Measurements from ENCODE around the gene NDFIP2.

NDFIP2 gene

DNA sequence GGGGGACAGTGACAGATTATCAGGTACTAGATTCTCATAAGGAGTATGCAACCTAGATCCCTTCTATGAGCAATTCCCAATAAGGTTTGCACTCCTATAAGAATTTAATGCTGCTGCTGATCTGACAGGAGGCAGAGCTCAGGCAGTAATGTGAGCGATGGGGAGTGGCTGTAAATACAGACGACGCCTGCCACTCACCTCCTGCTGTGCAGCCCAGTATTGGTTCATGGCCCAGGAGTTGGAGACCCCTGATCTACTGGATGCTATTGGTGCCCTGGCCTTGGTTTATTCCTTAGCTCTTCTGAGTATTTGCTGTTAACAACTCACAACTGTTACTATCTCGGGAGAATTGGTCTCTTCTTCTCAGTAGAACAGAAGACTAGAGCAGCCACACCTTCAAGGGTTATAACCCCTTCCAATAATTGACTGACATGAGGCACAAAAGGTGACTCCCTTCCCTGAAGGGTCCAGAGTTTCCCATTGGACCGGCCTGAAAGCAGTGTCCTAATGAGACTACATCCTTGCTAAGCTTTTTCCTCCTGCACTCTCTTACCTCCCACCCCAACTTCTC, 39.9 kb upstream of the NDFIP2 start:
- Histone ChIP-seq H3K27me3 (ENCODE audit: insufficient read depth, low read length, poor library complexity, severe bottlenecking) (no peaks in the 10 kb centered on the region), H3K4me3 (ENCODE audit: low read length, poor library complexity, severe bottlenecking) (no peak overlapping the region), H3K36me3 (ENCODE audit: insufficient read depth, low read length) (no peaks in the 10 kb centered on the region), H2AFZ (ENCODE audit: low read length) (no peak overlapping the region), H3K4me1 (ENCODE audit: insufficient read depth, low read length, poor library complexity, severe bottlenecking) (no peaks in the 10 kb centered on the region), H3K9me2 (replicated peaks; ENCODE audit: low read depth, low read length) (no peaks in the 10 kb centered on the region), H3K79me2 (ENCODE audit: insufficient read depth, low read length) (no peaks in the 10 kb centered on the region), H3K9me3 (ENCODE audit: insufficient read depth, low read depth, low read length) (no peaks in the 10 kb centered on the region), H3F3A (ENCODE audit: low read depth) (no peaks in the 10 kb centered on the region), H3K9ac (ENCODE audit: low read depth, low read length, poor library complexity, severe bottlenecking) (no peak overlapping the region), H4K20me1 (ENCODE audit: insufficient read depth, low read length, poor library complexity, severe bottlenecking) (no peaks in the 10 kb centered on the region), H3K4me2 (ENCODE audit: low read depth, low read length, poor library complexity, severe bottlenecking) (no peak overlapping the region)
- TF ChIP-seq CTCF (conservative IDR thresholded peaks at IDR 0.05; ENCODE audit: low read length) (no peak), EZH2phosphoT487 (IDR thresholded peaks at IDR 0.05; ENCODE audit: borderline replicate concordance) (no peak)

GRCh38 chr13:79442221-79442620, 38.7 kb upstream of the NDFIP2 start:
- H3K4me1 ChIP-seq (ENCODE audit: insufficient read depth, low read length, poor library complexity, severe bottlenecking) = no peaks in the 10 kb centered on the region
- no peaks in the 10 kb centered on the region for H3K9me3 ChIP-seq (ENCODE audit: insufficient read depth, low read depth, low read length)
- no peak for TF ChIP-seq CTCF (conservative IDR thresholded peaks at IDR 0.05; ENCODE audit: low read length)
- no peak for TF ChIP-seq EZH2phosphoT487 (IDR thresholded peaks at IDR 0.05; ENCODE audit: borderline replicate concordance)
- no peak overlapping the region for H2AFZ ChIP-seq (ENCODE audit: low read length)
- no peak overlapping the region for H3K4me3 ChIP-seq (ENCODE audit: low read length, poor library complexity, severe bottlenecking)
- no peaks in the 10 kb centered on the region for H3K27me3 ChIP-seq (ENCODE audit: insufficient read depth, low read length, poor library complexity, severe bottlenecking)
- no peak overlapping the region for H3K4me2 ChIP-seq (ENCODE audit: low read depth, low read length, poor library complexity, severe bottlenecking)
- H3F3A ChIP-seq (ENCODE audit: low read depth) = no peaks in the 10 kb centered on the region
- H4K20me1 ChIP-seq (ENCODE audit: insufficient read depth, low read length, poor library complexity, severe bottlenecking) = no peaks in the 10 kb centered on the region
- H3K36me3 ChIP-seq (ENCODE audit: insufficient read depth, low read length) = no peaks in the 10 kb centered on the region
- no peaks in the 10 kb centered on the region for H3K79me2 ChIP-seq (ENCODE audit: insufficient read depth, low read length)
- H3K9me2 ChIP-seq (replicated peaks; ENCODE audit: low read depth, low read length) = no peaks in the 10 kb centered on the region
- H3K9ac ChIP-seq (ENCODE audit: low read depth, low read length, poor library complexity, severe bottlenecking) = no peak overlapping the region

DNA sequence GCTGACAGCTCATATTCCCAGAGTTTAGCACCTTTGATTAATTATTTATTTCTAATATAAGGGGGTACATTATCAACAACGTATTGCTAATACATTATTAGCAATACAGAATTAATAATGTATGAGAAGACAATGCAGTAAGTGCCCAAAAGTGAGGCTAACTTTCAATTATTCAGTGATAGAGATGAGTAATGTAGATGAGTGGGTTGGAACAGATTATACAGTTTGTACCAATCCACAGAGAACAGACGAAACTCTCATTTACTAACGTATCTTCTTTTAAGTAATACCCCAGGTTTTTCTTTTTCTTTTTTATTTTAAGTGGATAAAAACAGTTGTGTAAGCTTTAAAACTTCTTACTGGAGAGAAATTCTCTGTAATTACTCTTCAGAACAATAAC, 38.2 kb upstream of the NDFIP2 start:
- no peaks in the 10 kb centered on the region for H3F3A ChIP-seq (ENCODE audit: low read depth)
- TF ChIP-seq EZH2phosphoT487 (IDR thresholded peaks at IDR 0.05; ENCODE audit: borderline replicate concordance) (no peak), CTCF (conservative IDR thresholded peaks at IDR 0.05; ENCODE audit: low read length) (no peak)
- H3K9me2 ChIP-seq (replicated peaks; ENCODE audit: low read depth, low read length) = no peaks in the 10 kb centered on the region
- H3K9me3 ChIP-seq (ENCODE audit: insufficient read depth, low read depth, low read length) = no peaks in the 10 kb centered on the region
- H2AFZ ChIP-seq (ENCODE audit: low read length) = no peak overlapping the region
- H3K4me3 ChIP-seq (ENCODE audit: low read length, poor library complexity, severe bottlenecking) = no peak overlapping the region
- no peaks in the 10 kb centered on the region for H3K36me3 ChIP-seq (ENCODE audit: insufficient read depth, low read length)
- no peaks in the 10 kb centered on the region for H3K79me2 ChIP-seq (ENCODE audit: insufficient read depth, low read length)
- no peaks in the 10 kb centered on the region for H4K20me1 ChIP-seq (ENCODE audit: insufficient read depth, low read length, poor library complexity, severe bottlenecking)
- no peak overlapping the region for H3K9ac ChIP-seq (ENCODE audit: low read depth, low read length, poor library complexity, severe bottlenecking)
- no peak overlapping the region for H3K4me2 ChIP-seq (ENCODE audit: low read depth, low read length, poor library complexity, severe bottlenecking)
- no peaks in the 10 kb centered on the region for H3K4me1 ChIP-seq (ENCODE audit: insufficient read depth, low read length, poor library complexity, severe bottlenecking)
- no peaks in the 10 kb centered on the region for H3K27me3 ChIP-seq (ENCODE audit: insufficient read depth, low read length, poor library complexity, severe bottlenecking)

All from Loucy (cell line).